HG03439 (cell line): ENCODE results near the gene FNDC3B.

Experiments used
- ATAC-seq: cut with Tn5 transposase; IDR thresholded peaks from one replicate; pipeline ENCODE4 v1.9.1; 2021; ENCODE audit warnings: mild to moderate bottlenecking, moderate library complexity; ENCODE audit not compliant: unreplicated experiment

FNDC3B gene

DNA sequence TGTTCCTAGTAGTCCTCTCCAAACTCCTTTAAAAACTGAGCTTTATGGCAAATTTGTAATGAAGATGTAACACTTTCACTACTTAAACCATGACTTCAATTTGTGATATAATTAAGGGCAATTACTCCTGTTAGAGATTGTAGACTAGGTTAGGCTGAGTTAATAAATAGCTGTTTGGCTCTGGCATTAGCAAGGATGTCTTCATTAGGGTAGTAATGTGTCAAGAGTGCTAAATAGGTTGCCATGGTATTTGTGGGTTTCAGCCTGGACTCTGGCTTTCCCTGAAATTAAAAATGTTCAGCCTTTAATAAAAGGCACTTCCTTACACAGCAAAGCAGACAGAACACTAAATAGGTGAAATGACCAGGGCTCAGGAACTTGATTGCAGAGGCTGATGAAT, 337.0 kb downstream of the FNDC3B start:
- ATAC-seq: no peak

DNA sequence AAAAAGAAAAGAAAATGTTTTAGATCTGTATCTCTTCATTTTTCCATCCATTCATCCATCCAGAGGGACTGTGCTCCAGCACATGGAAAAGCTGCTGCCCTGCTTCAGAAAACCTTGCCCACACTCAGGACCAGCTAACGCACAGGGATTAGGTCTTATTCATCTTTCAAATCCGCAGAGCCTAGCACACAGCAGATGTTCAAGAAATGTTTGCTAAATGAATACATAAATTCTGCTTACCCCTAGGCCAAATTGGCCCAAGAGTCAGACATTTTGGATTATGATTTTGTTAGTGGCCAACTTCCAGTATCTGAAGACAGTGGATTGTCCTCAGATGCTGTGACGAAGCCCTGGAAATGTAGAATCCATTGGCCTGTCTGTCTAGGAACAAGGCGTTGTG, 337.5 kb downstream of the FNDC3B start:
- ATAC-seq: no peak

DNA sequence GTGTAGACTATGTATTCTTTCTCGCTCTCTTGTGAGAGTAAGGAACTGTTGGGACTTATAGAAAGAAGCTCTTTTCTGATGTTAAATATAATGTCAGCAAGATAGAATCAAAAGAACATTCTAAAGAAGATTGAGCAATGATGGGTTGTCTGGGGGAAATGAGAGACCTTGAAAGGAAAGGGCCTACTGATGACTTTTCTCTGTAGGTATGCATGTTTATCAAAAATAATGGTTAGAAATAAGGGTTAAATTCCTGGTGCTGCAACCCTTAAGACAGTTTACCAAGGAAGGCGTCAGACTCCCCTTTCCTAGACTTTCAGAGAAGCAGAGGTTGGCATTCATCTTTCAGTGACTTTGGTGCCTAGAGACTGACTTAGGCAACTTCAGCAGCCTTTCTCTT, 339.1 kb downstream of the FNDC3B start:
- ATAC-seq: no peak

DNA sequence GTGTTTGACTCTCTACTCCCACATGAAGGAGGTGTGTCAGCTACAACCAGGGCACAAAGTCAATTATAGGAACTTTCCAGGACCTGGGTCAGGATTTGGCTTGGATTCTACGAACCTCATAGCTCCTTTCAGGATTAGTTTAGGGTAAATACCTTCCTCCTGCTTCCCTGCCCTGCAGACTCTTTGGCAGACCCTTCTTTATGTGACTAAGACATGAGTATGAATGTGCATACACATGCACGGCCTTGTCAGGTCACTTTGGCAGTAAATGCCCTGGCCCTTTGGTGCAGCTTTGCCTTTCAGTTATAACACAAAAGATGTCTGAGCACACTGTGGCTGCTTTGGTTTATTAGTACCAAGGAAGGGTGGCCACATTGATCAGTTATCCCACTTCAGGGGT, 340.0 kb downstream of the FNDC3B start:
- ATAC-seq: no peak

DNA sequence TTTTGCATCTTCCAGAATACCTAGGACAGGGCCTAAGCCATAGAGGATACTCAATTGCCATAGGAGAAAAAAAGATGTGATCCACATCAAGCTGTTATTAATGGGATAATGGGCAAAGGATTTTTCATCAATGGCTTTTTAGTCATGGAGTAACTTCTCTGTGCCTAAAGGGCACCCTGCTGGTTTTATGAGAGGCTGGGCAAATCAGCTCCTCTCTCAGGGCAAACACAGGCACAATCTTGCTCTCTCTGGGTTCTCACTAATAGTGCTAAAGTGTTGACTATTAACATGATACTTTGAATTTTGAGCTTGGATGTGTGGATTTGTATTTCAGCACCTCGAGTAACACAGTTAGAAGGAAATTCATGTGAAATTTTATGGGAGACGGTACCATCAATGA, 341.3 kb downstream of the FNDC3B start:
- ATAC-seq: no peak

DNA sequence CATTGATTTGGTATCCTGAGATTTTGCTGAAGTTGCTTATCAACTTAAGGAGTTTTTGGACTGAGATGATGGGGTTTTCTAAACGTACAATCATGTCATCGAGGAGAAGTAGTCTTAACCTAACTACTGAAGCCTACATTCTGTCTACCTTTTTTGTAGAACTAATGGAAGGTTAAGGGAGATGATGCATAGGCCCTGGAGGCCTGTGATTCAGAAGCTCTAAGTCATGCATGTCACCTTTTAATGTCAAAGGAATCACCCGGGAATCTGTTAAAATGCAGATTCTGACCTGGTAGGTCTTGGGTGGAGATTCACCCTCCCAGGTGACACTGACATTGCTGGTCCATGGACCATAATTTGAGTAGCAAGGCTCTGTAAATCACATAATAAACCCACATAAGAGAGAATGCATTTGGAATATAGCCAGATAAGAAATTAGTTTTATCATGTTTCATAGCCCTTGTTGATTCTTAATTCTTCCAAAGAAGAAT, 344.0 kb downstream of the FNDC3B start:
- no peak for ATAC-seq

DNA sequence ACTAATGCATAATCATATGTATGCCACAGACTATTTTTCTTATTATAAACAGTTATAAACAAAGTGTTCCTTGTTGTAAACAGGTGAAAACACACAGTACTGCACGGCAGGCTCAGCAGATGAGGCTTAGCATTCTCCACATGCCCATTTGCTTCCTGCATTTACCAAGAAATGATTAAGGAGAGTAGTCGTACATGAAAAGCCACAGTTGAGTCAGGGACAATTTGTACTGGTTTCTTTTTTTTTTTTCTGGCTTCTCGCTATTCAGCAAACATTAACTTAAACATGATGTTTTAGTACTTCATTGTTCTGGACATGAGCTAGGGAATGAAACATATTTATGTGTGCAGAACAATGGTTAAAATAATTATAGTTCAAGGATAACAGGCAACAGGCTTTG, 345.5 kb downstream of the FNDC3B start:
- no peak for ATAC-seq

DNA sequence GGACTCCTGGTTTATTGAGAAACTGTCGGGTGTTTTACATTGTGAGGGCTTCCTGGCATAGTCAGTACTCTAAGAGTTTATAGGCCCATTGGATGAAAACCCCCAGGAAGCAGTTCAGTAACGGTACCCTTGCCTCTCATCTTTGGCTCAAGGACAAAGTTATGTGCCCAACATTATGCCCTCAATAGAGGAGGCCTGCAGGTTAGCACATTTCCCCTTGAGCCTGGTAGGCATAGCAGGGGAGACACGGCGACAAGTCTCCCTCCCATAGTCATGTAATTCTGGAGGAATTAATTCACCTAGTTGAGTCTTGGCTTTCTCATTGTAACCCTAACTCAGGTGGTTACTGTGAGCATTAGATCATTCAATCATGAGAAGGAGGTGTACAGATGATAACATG, 348.4 kb downstream of the FNDC3B start:
- ATAC-seq: no peak

DNA sequence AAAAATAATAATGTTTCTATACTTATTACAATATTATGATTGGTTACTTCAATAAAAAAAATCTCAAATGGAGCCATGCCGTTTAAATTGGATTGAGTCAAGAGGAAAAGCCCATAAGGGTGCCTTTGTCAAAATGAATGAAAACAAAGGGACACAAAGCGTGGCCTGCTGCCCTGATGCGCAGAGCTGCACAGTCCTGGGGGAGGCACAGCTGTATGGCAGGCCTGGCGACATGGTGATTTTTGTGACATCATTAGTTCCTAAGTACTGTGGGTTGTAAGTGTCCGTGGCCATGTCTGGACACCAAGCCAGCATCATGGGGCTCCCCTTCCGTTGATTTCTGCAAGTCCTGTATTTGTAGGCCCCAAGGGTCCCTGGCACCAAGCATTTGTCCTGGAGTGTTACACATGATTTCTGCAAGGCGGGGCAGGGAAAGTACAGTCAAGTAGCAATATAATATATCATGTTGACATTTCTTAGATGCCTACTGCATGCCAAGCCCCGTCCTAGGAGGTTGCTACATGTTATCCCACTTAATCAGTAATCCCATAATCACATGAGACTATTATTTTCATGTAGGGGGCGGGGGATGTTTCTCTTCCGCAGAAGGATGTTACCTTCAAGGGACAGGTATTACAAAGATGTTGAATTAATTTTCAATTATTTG, 349.2 kb downstream of the FNDC3B start:
- no peak for ATAC-seq

DNA sequence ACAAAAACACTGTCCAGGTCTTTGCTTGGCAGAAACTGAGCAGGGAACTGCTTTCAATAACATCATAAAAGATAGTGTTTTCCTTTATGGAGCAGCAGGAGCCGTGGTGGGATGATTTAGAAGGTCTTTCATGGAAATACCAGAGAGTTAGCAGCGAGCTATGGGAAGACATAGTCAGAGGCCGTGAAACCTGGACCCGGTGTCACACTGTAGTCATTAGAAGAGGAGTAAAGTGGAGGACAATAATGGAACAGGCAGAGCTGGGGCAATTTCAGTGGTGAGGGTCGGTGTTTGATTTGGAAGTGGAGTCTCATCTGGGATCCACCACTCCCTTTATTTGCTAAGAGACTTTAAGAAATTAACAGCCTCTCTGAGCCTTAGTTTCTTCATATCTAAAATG, 351.4 kb downstream of the FNDC3B start:
- no peak for ATAC-seq

DNA sequence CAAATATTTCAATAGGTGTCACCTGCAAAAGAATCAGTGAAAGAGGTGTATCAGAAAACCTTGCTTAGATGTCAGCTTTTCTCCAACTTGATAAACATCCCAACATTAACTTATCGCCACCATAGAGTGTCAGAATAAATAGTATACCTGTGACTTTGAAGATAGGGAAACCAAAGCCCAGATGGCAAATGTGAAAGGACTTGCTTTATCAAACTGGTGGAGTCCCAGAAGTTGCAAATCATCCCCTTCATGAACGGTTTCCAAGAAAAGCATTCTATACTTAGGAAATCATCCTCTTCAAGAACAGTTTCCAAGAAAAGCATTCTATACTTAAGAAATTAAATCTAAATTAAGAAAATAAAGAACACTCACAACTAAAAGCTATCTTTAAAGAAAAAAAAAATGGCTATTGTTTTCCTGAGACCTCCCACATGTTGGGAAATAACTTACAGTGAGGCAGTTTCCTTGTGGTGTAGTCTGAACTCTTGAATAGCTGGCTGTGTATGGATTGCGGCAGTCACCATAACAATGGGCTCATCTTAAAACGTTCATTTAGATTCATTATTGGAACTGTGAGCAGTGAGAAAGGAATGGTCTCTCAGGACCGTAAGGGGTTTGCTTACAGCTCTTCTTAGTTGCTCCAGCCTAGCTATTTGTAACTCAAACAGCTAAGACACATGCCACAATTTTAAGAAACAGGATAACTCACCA, 352.4 kb downstream of the FNDC3B start:
- ATAC-seq: no peak

DNA sequence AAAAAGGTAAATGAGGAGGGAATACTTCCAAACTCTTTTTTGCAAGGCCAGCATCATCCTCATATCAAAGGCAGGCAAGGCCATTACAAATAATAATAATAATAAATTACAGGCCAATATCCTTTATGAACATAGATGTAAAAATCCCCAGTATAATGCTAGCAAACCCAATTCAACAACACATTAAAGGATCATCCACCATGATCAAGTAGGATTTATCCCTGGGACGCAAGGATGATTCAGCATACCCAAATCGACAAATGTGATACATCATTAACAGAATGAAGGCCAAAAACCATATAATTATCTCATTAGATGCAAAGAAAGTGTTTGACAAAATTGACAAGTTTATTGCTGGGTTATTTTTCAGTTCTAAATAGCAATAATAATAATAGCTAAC, 355.3 kb downstream of the FNDC3B start:
- ATAC-seq: no peak

DNA sequence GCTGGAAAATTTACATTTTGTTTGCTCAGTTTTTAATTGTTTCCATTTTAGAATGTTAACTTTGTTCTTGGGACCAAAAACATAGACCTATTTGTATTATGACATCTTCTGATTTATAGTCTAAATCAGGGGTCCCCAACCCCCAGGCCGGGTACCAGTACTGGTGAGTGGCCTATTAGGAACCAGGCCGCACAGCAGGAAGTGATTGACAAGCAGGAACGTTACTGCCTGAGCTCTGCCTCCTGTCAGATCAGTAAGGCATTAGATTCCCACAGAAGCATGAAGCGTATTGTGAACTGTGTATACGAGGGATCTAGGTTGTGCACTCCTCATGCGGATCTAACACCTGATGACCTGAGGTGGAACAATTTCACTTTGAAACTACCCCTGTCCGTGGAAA, 357.0 kb downstream of the FNDC3B start:
- ATAC-seq: no peak

DNA sequence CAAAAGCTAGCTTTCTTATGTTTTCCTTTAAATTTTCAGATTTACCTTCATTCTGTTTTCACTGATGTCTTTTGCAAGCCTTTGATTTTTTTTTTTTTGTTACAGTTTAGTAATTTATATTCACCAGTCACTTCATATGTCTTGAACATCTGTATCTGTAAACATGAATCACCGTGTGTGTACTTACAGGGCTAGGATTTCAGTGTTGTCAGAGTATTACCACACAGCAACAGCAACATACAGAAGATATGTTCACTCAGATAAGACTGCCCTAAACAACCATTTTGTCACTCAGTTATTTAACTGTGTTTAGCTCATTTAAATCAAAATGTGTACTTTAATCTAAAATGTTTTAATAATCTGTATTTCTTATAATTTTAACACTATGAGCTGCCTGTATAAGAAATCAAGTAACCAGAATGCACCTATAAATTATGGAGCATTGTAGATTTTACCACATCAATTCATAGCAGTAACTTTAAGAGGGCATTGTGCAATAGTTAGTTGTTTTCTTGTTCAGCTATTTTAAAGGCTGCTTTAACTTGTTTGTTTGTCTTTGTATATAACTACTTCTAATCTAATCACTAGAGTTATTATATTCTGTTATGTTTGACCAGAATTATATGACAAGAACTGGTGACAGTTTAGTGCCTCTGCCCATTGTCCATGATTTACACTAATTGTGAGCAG, 358.5 kb downstream of the FNDC3B start:
- ATAC-seq: no peak

DNA sequence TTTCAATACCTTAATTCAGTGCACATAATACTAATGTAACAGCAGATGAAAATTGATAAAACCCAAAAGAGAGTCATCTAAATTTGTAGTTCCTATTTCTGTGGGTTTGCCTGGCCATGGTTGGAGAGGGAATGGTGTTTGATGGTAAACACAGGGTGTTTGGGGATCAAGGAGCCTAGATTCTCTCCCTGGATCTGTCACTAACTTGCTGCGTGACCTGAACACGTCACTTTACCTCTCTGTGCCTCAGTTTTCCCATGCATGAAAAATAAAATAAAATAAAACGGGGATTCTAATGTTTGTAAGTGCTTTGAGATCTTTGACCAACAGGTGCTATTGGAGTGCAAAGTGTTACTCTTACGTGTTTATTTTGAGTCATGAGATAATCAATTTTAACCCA, 359.1 kb downstream of the FNDC3B start:
- no peak for ATAC-seq

DNA sequence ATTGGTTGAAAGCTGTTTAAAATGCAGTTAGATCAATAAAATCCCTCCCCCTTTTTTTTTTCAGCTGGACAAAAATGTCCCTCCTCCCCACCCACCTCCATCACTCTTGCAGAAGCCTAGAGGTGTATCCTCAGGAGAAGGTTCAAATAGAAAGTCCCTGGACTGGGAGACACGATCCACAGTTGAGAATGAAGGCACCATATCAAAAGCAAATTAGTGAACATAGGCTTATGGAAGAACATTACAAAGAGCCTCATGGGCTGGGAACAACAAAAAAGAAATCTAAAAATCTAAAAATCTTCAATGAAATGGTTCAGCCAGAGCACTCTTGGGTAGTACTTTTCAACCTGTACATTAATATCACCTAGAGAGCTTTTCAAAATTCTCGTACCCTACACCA, 362.7 kb downstream of the FNDC3B start:
- no peak for ATAC-seq

DNA sequence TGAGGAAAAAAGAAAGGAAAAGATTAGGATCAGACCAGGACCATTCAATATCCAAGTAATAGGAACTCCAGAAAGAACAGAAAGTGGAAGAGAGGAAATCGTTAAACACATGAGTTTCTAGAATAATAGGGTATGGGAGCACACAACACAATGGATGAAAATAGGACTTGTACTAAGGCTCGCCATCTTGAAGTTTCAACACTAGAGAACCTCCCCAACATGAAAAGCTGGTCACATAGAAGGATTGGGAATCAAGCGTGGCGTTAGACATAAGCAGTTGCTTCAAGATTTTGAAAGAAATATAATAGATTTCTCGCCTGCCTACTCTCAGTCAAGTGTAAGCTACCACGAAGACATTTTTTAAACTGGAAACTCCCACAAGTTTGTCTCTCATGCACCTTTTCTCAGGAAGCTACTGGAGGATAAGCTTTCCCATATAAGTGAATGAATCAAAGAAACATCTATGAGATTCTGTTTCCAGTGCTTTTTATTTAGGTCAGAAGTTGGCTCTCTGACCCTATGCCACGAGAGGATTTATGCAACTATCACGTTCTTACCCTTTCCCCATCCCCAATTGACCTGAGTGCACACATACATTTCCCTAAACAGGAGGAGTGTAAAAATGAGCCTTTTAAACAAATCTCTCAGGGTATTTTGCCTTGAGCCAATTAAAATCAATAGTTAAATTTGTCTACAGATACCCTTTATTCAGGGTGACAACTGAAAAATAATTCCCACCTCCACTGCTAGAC, 363.7 kb downstream of the FNDC3B start:
- ATAC-seq: no peak

DNA sequence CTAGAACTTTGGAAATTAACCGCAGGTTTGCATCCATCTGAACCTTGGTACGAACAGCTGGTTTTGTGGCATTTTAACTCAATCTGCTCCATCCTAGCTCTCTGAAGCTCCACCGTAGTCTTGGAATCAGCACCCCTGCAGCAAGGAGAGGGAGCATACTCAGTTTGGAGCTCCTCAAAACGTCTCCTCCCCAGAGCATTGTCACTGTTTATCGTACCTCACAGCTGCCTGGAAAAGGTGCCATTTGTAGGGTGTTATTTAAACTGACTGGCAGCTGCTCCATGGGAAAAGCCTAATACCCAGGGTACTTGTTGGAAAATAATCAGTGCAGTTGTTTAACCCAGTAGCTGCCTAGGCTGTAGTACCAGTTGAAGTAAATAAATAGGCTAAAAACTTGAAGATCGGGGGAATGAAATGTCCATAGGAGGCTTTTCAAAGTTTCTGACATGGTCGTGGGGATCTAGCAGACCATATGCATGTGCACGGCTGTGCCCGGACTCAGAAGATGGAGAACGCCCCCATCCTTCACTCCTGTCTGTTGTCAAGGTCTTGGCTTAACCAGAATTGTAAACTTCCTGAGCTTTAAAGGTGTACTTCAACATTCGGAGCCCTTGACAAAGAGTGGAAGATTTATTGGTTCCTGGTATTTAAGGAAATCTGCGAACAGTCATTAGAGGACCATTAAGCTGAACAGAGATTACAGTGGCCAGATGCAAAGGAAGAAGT, 365.0 kb downstream of the FNDC3B start:
- no peak for ATAC-seq

DNA sequence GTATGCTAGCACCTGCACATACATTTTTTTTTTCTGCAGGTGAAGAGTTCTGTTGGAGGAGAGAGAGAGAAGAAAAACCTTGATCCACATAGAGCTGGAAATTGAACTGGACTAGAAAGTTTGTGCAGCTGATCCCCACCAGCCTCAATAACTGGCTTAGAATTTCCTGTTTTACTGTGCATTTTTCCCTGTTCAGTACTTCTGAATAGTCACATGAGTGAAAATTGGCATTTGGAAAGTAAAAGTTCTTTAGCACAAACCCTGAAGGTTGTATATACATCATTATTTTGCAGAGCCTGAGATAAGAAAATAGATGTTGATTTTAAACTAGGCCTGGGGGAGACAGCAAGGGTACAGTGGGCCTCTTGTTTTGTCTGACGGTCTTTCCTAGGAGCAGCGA, 366.5 kb downstream of the FNDC3B start:
- no peak for ATAC-seq

DNA sequence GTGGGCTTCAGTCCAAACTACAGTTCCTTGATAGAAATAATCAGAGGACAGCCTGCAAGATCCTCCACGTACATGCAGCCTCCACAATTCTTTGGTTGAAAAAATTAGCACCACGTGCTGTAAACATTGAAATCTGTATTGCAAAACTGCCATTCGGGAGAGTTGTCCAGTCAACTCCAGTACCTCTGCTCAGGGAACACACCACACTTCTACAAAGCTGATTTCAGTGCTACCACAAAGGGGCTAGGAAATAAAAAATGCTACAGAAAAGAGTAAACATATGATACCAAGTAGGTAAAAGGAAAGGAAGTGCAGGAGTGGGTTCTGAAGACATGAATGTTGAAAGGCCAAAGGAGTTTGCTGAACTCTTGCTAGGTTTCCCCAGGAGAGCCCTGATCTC, 368.5 kb downstream of the FNDC3B start:
- no peak for ATAC-seq
